ENCODE results near the gene SDF4.

SDF4 gene

GRCh38 chr1:1169429-1170214 lies 62.2 kb downstream of the SDF4 start:
- no peak for FAIRE-seq
- TF ChIP-seq POLR2A (IDR thresholded peaks at IDR 0.05; ENCODE audit: low read depth, low read length), result no peak
- DNase-seq (ENCODE audit: insufficient read length, low spot score), result no peak

DNA sequence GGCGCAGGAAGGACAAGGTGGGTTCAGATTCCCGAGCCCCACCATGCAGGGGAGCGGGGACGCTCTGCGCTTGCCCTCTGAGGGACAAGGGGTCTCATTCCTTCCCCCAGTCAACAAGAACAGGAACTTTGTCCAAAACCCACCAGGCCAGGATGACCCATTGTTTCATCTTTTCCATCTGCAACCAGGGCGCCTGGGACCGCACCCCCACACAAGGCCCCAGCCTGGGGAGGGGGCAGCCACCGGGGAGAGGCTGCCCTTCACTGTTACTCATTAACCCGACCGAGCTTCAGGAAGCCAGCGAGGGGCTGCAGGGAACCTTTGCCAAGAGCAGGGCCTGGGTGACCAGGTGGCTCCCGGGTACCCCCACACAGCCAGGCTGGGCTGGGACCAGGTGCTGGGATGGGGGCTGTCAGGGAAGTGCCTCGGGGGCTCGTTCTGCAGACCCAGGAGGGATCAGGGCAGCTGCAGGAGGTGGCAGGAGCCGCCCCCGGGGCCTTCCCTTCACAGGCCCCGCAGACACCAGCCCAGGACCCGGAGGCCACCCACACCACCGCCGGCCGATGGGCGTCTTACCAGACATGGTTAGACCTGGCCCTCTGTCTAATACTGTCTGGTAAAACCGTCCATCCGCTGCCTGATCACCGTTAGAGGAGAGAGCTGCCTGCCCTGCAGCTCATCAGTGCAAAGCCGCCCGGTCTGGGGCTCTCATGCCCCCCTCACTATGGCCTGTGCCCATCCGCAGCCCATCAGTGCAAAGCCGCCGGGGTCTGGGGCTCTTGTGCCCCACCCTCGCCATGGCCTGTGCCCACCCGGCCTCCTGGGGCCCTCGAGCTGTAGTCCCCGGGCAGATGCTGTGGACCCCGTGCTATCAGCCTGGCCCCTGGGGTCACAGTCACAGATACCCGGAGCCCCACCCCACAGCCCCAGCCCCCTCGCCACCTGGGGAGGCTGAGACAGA lies 63.1 kb downstream of the SDF4 start:
- FAIRE-seq, result no peak
- DNase-seq (ENCODE audit: insufficient read length, low spot score), result no peak
- TF ChIP-seq POLR2A (IDR thresholded peaks at IDR 0.05; ENCODE audit: low read depth, low read length), result no peak

DNA sequence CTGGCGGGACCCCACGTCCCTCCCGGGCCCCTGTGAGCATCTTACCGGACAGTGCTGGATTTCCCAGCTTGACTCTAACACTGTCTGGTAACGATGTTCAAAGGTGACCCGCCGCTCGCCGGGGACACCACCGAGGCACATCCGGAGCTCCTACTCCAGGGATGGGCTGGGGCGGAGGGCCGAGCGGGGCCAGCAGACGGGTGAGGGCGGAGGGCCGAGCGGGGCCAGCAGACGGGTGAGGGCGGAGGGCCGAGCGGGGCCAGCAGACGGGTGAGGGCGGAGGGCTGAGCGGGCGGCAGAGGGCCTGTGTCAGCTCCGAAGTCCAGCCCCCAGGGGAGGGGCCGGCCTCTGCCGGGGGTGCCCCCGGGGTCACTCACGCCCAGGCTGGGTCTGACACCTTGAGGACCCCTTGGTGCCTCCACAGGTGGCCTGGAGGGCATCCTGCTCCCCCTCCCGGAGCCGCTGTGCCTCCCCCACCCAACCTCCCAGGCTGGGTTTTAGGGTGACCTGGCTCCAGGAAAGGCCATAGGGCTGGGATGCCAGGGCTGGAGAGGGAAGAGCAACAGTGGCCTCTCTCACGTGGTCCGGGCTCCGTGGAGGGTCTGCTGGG lies 63.9 kb downstream of the SDF4 start:
- DNase-seq (ENCODE audit: insufficient read length, low spot score) (no peak), FAIRE-seq (no peak)
- no peak for TF ChIP-seq POLR2A (IDR thresholded peaks at IDR 0.05; ENCODE audit: low read depth, low read length)

DNA sequence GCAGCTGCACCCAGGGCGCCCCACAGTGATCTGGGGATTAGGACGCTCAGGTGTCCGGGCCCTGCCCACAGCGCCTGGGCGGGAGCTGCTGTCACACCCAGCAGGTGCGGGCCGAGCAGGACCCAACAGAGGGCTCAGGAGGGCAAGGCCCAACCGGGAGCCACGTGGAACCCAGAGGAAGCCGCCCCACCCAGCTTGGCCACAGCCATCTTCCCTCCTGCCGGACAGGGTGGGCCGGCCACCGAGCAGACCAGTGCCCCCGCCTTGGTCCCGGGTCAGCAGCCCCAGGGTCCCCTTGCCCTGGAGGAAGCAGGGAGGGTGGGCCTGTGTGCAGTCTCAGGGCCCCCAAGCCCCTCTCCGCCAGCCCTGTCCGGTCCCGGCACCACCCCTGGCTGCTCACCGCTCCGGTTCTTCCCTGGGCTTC lies 64.4 kb downstream of the SDF4 start:
- no peak for TF ChIP-seq POLR2A (IDR thresholded peaks at IDR 0.05; ENCODE audit: low read depth, low read length)
- DNase-seq (ENCODE audit: insufficient read length, low spot score) (no peak), FAIRE-seq (no peak)
